Aorta (tissue), 5 donors: ENCODE results near the gene WIPF3. TPM values are rescaled to one million over a fixed set of nuclear protein-coding genes. Genes with fewer than 3 reads are reported as not detected.
A peak's percentile ranks its signal among the peaks of the same experiment; 100 is the strongest.

Experiments
- ATAC-seq: fragments of 200-7000 bp; cut with Tn5 transposase; one replicate; pipeline ENCODE4 v1.9.1; 2022; ENCODE audit warnings: moderate library complexity; ENCODE audit not compliant: low FRiP score
- DNase-seq, 2 donors: peaks; one replicate each; pipeline ENCODE4 v3.0.0-alpha.2; 2020
- H3K27ac ChIP-seq, 2 donors: one replicate each; pipeline ENCODE4 v1.5.1; 2013; ENCODE audit warnings: low read length in 2 of 2, mild to moderate bottlenecking in 2 of 2, moderate library complexity in 2 of 2, control low read depth in 1 of 2, inconsistent platforms in 1 of 2, low read depth in 1 of 2
- H3K27me3 ChIP-seq, 2 donors: one replicate each; pipeline ENCODE4 v1.6.1; 2013; ENCODE audit warnings: control low read depth in 1 of 2, low read length in 1 of 2, mild to moderate bottlenecking in 1 of 2, moderate library complexity in 1 of 2; ENCODE audit not compliant: insufficient read depth in 2 of 2, control insufficient read depth in 1 of 2
- H3K36me3 ChIP-seq, 2 donors: one replicate each; pipeline ENCODE4 v1.6.1; 2013; ENCODE audit warnings: control low read depth in 1 of 2, low read length in 1 of 2, mild to moderate bottlenecking in 1 of 2; ENCODE audit not compliant: insufficient read depth in 2 of 2, control insufficient read depth in 1 of 2
- H3K4me1 ChIP-seq, 2 donors: one replicate each; pipeline ENCODE4 v1.6.1; 2013; ENCODE audit warnings: low read length in 2 of 2, control low read depth in 1 of 2, mild to moderate bottlenecking in 1 of 2, moderate library complexity in 1 of 2; ENCODE audit not compliant: insufficient read depth in 2 of 2, control insufficient read depth in 1 of 2
- H3K4me3 ChIP-seq, 2 donors: one replicate each; pipeline ENCODE4 v1.5.1; 2013; ENCODE audit warnings: low read length in 2 of 2, control low read depth in 1 of 2, mild to moderate bottlenecking in 1 of 2
- H3K9me3 ChIP-seq: one replicate; pipeline ENCODE4 v1.6.1; 2013; ENCODE audit warnings: mild to moderate bottlenecking, low read length; ENCODE audit not compliant: control insufficient read depth
- WGBS, 2 donors: extraction: QIAGEN DNeasy Blood & Tissue Kit; methylation state at CpG; one replicate each; pipeline ENCODE4 v1.1.7; 2013; 5-methylcytosine and 5-hydroxymethylcytosine counted together
- intact Hi-C, 2 donors: fragments of 100-400 bp; cut with DNase I; formaldehyde crosslinking; loops; one replicate each; pipeline versions ENCODE4 v1.14.2 to v1.15.0; 2022
- polyA plus RNA-seq, 2 donors: library from polyadenylated mRNA; stranded (reverse); fragments of 200-250 nt; gene quantifications; one replicate each; pipeline ENCODE4 v1.2.3, GENCODE V29; 2013
- total RNA-seq, 2 donors: library from RNA; stranded (reverse); fragmentation: NEBNext Ultra II Directional; extraction: Animal tissue kit (Norgen Biotek cat#: 25700); gene quantifications; one replicate each; pipeline ENCODE4 v1.2.1, GENCODE V29; 2021
- donor health status: healthy with polysubstance abuse.
- donor health status: Bipolar disorder and iron deficiency.
- donor health status: DM: no; HTN: no; CAD: no.
- donor health status: DM: no; HTN: no; CAD: no.
- donor health status: DM: yes; HTN: yes; CAD: no.

WIPF3 gene
- total and polyA plus RNA-seq, 4 donors, result 2.1 to 4.3 (median 2.9) TPM

DNA sequence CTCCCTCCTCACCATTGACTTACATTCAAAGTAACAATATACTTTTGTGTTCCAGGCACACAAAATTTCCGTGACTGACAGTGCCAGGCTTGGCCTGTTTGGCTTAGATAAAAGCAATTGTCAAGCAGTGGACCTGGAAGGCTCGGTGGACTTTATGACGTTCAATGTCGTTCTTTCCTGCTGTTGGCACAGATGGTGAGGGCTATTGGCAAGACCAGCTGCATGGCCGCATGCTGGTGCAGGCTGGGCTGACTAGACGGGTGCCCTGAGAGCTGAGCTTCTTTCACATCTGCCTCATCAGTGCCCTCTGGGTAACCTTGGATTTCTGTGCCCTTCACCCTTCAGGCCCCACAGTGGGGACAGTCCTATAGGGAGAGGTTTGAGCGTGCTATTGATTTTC, 45.2 kb downstream of the WIPF3 start:
- WGBS, 2 donors, result 36% methylated on average over 7 of the region's 7 CpGs
- H3K27me3 ChIP-seq, result peaks cover 0 to 3% of the 10 kb centered on the region in 2 donors
- intact Hi-C loops, result no loop called here

DNA sequence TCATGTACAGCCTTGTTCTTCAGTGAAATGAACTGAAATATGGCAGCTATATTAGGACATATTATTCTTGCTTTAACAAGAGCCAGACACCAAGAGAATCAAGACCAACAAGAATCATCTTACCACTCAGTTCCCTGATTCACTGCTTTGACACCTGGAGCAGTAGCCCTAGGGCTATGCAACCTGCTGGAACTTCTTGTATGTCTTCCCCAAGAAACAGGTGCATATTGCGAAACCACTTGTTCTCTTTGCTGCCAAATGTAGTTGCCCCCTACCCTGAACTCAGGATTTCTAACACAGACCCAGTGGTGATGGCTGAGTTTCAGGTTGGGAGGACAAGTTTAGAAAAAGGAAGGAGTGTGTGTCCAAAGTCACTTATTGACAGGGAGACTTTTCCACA, 46.1 kb downstream of the WIPF3 start:
- intact Hi-C loops, result no loop called here
- ATAC-seq, result no peak
- Histone ChIP-seq H3K9me3 (no peaks in the 10 kb centered on the region), H3K27me3 (peaks cover 0 to 3% of the 10 kb centered on the region in 2 donors), H3K27ac (no peak overlapping the region), H3K4me3 (no peak overlapping the region), H3K4me1 (no peaks in the 10 kb centered on the region), H3K36me3 (no peaks in the 10 kb centered on the region)
- WGBS, 2 donors, result 93 to 99% methylated on average over 1 of the region's 1 CpG
- DNase-seq, result no peak

More for the DNA sequence above, 45.2 kb downstream of the WIPF3 start:
- ATAC-seq, result no peak
- H3K4me3 ChIP-seq, result no peak overlapping the region
- no peak overlapping the region for H3K27ac ChIP-seq
- no peaks in the 10 kb centered on the region for H3K9me3 ChIP-seq
- DNase-seq, result no peak
- H3K4me1 ChIP-seq, result no peaks in the 10 kb centered on the region
- no peaks in the 10 kb centered on the region for H3K36me3 ChIP-seq

DNA sequence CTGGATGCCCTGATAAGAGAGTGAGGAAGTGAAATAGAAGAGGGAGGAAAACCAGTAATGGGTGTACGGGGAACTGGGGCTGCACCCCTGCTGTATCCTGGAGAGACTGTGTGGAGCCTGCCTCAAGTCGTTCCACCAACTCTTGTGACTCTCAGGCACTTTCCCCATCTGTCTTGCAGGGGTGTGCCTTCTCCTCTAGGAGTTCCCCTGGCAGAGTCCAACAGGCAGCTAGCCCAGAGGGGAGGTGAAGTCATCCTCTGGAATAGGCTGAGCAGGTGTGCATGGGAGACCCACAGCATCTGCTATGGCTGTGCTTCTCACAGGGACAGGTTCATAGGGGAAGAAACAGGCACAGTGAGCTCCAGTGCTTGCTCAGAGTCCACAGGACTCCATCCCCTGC, 46.8 kb downstream of the WIPF3 start:
- H3K4me1 ChIP-seq, result no peaks in the 10 kb centered on the region
- intact Hi-C loops, result no loop called here
- H3K27me3 ChIP-seq, result peaks cover 0 to 3% of the 10 kb centered on the region in 2 donors
- no peaks in the 10 kb centered on the region for H3K9me3 ChIP-seq
- H3K36me3 ChIP-seq, result no peaks in the 10 kb centered on the region
- H3K4me3 ChIP-seq, result no peak overlapping the region
- ATAC-seq (peak; percentile 11), DNase-seq (no peak)
- 77 to 84% methylated on average over 2 of the region's 2 CpGs for WGBS, 2 donors
- H3K27ac ChIP-seq, result no peak overlapping the region

DNA sequence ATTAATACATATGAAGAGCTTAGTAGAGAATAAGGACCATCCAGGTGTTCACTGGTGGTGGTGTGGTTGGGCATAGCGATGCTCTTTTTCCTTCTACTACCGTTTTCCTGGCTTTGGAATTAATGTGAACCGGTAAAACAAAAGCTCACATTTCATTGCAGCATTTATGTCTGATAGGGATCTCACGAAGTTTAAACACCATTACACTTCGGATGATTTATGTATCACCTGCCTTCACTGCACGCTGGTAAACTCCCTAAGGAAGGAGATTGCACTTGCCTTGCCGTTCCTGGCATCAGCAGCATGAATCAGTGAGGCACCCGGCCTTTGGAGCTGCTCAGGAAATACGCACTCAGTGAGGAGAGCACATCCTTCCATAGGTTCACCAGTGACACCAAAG, 47.5 kb downstream of the WIPF3 start:
- no peaks in the 10 kb centered on the region for H3K4me1 ChIP-seq
- no peak overlapping the region for H3K4me3 ChIP-seq
- no peak overlapping the region for H3K27ac ChIP-seq
- intact Hi-C loops, result no loop called here
- H3K27me3 ChIP-seq, result peaks cover 0 to 3% of the 10 kb centered on the region in 2 donors
- WGBS, 2 donors, result 85 to 88% methylated on average over 9 of the region's 9 CpGs
- DNase-seq (no peak), ATAC-seq (no peak)
- H3K36me3 ChIP-seq, result no peaks in the 10 kb centered on the region
- H3K9me3 ChIP-seq, result no peaks in the 10 kb centered on the region

DNA sequence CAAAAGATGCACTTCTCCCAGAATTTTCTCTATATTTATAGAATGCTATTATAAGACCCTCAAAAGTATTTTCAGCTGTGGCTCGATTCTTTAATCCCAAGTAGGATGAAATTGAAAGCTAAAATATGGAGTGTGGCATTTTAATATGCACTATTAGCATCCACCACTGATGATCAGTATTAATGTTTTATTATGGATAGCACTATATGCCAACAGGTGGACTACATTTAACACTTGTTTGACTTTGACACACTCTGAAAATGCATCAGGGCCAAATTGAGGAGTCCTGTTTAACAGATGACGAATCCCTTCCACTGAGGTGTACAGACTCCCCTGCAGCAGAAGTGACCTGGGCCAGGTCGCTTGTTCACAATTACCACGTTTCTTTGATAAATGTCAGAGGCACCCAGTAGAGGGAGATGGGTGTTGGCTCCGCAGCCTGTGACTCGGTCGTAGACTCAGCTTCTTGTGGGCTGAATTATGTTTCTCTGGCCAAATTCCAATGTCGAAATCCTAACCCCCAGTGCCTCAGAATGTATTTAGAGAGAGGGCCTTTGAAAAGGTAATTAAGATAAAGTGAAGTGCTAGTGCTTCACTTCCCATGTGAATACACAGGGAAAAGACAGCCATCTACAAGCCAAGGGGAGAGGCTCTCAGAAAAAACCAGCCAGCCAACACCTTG, 48.1 kb downstream of the WIPF3 start:
- intact Hi-C loops, result no loop called here
- no peaks in the 10 kb centered on the region for H3K36me3 ChIP-seq
- no peaks in the 10 kb centered on the region for H3K4me1 ChIP-seq
- H3K4me3 ChIP-seq, result no peak overlapping the region
- no peak for DNase-seq
- ATAC-seq, result no peak
- H3K9me3 ChIP-seq, result no peaks in the 10 kb centered on the region
- H3K27me3 ChIP-seq, result peaks cover 0 to 3% of the 10 kb centered on the region in 2 donors
- no peak overlapping the region for H3K27ac ChIP-seq
- 54 to 64% methylated on average over 8 of the region's 8 CpGs for WGBS, 2 donors

DNA sequence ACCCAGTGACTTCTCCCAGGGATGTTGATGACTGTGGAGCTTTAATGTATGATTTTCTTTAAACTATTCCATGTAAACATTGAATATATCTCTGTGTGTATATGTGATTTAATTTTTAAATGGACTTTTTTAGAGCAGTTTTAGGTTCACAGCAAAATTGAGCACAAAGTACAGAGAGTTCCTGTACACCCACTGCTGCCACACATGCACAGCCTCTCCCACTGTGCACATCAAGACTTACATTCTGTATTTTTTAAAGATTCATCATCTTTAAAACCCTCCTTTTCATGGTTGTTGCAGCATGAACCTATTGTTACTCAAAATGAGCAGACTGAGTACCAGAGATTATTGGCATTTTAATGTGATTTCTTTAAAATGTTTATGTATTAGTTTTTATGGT, 51.3 kb downstream of the WIPF3 start:
- Histone ChIP-seq H3K36me3 (no peaks in the 10 kb centered on the region), H3K27me3 (peaks cover 0 to 3% of the 10 kb centered on the region in 2 donors), H3K9me3 (no peaks in the 10 kb centered on the region), H3K4me3 (no peak overlapping the region), H3K27ac (no peak overlapping the region), H3K4me1 (no peaks in the 10 kb centered on the region)
- intact Hi-C loops, result no loop called here
- ATAC-seq (no peak), DNase-seq (no peak)

DNA sequence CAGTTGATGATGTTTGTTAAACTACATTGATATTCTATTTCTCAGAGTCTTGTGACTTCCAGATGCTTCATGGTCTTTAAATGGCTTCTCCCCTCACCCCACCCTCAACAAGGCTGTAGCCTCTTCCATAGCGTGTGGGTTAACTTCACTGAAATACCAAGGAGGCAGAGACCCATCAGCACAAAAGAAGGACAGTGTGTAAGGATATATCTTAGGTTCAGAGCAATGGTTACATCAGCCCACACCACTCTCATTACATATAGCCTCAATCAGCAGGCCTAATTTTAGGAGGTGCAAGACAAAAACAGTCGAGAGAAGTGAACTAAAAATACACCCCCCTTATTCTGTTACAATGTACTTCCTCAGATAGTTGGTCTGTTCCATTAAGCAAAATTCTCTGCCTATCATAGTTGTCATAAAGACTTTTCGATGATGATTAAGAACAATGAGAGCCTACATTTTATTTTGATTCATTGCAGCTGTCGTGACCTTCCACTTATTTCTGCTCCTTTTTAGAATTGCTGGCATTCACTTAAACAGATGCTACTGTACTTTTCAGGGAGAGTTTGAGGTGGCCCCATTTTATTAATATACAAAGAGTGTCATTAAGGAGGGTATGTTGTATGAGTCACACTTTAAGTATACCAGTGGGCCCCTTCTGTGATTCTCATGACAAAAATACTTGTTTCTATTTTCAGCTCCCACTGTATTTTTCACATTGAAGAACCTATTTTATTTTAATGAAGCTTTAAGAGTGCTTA, 52.1 kb downstream of the WIPF3 start:
- Histone ChIP-seq H3K27ac (no peak overlapping the region), H3K27me3 (peaks cover 0 to 3% of the 10 kb centered on the region in 2 donors), H3K36me3 (no peaks in the 10 kb centered on the region), H3K4me3 (no peak overlapping the region), H3K4me1 (no peaks in the 10 kb centered on the region), H3K9me3 (no peaks in the 10 kb centered on the region)
- intact Hi-C loops, result no loop called here
- no peak for DNase-seq
- no peak for ATAC-seq
- WGBS, 2 donors, result 87% methylated on average over 4 of the region's 4 CpGs

DNA sequence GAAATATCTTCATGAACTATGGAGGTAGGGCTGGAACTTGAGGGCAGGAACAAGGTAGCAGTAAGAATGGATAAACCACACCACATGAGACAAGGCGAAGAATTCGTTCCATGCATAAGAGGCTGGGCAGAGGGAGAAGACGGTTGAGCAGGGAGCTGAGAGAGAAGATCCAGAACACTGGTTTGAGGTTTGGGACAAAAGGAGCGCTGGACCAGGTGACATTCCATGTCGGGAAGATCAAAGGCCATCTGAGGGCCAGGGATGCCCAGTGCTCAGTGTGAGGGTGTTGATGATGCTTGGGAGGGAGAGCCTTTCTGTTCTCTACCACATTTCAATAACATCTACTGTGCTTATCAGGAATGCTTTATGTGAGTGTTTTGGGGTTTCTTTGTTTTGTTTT, 52.8 kb downstream of the WIPF3 start:
- no peak overlapping the region for H3K27ac ChIP-seq
- H3K9me3 ChIP-seq, result no peaks in the 10 kb centered on the region
- no peak for ATAC-seq
- no peak for DNase-seq
- 94% methylated on average over 5 of the region's 5 CpGs for WGBS, 2 donors
- intact Hi-C loops, result no loop called here
- no peaks in the 10 kb centered on the region for H3K36me3 ChIP-seq
- no peaks in the 10 kb centered on the region for H3K4me1 ChIP-seq
- peaks cover 0 to 3% of the 10 kb centered on the region in 2 donors for H3K27me3 ChIP-seq
- H3K4me3 ChIP-seq, result no peak overlapping the region
